Posterior cingulate gyrus (tissue), 11 donors: ENCODE results near the gene GLP1R.

ENCODE experiments used
- DNase-seq, 10 donors: peaks; one replicate each; pipeline versions ENCODE4 v3.0.0 to v3.0.0-alpha.2; 2020 to 2021; ENCODE audit warnings: mixed read lengths in 3 of 10
- intact Hi-C: fragments of 100-400 bp; cut with DNase I; formaldehyde crosslinking; loops from one replicate; pipeline ENCODE4 v1.15.1; 2023

The GLP1R gene

DNA sequence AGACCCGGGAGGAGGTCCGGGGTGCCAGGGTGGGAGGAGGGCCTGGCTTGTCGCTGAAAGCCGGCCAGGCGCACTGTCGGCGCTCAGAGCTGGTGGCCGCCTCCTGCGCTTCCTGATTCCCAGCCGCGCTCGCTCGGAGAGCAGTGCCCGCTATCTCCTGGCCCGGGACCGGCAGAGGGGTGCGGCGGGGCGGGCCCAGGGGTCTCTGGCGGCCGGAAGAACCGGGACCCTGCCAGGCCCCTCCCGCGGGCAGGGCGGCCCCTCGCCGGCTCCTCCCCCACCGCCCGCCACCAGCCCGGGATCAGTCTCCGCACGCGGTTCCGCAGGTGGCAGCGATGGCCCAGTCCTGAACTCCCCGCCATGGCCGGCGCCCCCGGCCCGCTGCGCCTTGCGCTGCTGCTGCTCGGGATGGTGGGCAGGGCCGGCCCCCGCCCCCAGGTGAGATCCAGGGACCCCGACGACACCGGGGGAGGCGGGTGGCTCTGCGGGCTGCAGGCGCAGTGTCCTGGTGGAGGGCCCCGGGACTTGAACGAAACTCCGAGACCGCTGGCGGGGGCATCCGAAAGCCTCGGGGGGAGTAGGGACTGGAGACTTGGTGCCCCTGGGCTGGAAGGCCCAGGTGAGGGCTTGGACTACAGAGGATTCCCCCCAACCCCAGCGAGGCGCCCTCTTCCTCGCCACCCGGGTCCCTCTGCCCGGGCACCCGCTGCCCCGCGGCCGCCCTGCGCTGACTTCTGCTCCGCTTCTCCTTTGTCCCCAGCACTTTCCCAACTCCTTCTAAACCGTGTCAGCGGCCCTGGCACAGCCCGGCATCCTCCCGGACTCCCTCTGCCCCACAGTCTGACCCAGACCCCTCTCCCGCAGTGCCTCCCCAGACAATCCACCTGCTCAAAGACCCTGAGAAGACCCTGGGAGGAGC lies at the start of gene GLP1R:
Gene GLP1R (plus strand): TSS at position 301 of the 919 bp plus-strand sequence. CDS start 60 bp downstream, at position 361.
- DNase-seq, result peak in 1 of 10 donors; percentile 74
- intact Hi-C loops, result no loop called here

DNA sequence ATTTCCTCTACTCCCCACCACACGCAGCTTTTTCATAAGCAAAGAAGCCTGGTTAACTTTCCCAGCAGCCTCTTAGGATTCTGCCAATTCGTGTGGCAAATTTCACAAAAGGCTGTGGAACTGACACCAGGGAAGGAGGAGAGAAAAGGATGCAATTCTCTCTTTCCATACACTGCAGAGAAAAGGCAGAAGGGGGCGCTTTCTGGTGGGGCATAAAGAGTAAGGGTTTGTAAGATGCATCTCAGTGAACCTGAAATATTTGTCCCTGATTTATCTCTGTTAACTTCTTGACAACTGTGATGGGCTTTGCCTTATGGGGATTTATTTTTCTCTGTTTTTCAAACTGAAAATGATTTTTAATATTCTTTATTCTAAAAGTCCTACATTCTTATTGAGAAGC lies 45.5 kb upstream of the GLP1R start:
- intact Hi-C loops, result no loop called here
- no peak for DNase-seq

DNA sequence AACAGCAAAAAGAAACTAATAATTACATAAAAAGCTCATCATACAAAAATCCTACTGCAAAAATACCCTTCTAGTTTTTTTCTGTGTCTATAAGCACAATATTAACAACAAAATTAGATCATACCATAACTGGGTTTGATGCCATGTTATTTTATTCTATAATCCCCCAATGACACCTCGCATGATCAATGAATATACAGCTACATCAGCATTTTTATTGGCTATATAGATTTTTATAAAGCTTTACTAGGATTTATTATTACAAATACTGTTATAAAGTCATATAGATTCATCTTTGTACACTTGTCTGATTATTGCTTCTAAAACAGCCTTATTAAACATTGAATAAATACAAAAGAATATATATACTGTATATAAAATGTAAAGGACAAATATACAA lies 45.1 kb upstream of the GLP1R start:
- no peak for DNase-seq
- intact Hi-C loops, result no loop called here

DNA sequence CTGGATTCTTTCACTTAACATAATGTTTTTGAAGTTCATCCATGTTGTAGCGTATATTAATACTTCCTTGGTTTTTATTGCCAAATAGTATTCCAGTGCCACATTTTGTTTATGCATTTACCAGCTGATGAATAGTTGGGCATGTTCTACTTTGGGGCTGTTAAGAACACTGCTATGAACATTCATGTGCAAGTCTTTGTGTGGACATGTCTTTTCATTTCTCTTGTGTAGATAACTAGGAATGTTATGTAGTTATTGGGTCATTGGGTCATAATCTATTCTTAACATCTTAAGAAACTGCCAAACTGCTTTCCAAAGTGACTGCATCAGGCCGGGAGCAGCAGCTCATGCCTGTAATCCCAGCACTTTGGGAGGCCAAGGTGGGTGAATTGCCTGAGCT lies 43.8 kb upstream of the GLP1R start:
- DNase-seq, result no peak
- intact Hi-C loops, result no loop called here

DNA sequence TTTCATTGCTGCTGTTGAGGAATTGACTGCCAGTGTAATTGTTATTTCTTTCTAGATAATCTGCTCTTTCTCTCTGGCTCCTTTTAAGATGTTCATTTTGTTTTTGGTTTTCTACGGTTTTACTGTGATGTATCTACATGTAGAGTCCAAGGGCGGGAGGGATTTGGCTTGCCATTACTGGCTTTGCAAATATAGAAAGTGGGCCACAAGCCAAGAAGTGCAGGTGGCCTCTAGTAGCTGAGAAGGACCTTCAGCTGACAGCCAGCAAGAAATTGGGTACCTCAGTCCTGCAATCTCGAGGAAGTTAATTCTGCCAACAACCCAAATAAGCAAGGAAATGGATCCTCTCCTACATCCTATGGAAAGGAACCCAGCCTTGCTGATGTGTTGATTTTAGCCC lies 42.8 kb upstream of the GLP1R start:
- DNase-seq, result no peak
- intact Hi-C loops, result no loop called here

DNA sequence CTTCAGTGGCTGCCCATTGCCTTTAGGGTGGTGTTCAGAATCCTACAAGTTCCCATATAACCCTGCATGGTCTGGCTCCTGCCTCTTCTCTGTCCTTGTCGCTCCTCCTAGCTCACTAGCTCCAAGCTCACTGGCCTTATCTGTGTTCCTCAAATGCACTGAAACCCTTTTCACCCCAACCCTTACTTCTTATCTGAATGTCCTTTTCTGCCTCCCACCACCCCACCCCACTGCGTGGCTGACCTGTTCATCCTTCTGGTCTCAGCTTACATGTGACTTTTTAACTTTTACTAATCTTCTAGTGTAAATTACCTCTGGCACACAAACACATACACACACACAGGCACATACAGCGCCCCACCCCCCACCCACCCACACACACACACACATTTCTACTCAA lies 41.0 kb upstream of the GLP1R start:
- no peak for DNase-seq
- intact Hi-C loops, result no loop called here

DNA sequence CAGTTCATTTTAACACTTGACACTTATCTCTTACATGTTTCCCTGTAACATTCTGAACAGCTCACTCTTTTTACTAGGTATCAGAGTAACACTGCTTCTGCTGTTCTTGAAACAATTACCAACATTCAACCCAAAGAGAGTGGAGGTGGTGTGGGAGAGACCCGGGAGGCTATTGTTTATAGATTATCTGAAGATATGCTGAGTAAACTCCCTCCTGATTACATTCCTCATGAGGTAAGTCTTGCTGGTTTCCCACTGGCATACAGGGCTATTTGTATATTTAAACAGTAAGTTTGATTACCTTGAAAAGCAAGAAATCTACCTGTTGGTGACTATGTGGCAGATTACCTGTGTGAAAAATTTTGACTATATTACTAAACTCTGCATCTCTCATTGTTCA lies 39.8 kb upstream of the GLP1R start:
- DNase-seq, result no peak
- intact Hi-C loops, result no loop called here

DNA sequence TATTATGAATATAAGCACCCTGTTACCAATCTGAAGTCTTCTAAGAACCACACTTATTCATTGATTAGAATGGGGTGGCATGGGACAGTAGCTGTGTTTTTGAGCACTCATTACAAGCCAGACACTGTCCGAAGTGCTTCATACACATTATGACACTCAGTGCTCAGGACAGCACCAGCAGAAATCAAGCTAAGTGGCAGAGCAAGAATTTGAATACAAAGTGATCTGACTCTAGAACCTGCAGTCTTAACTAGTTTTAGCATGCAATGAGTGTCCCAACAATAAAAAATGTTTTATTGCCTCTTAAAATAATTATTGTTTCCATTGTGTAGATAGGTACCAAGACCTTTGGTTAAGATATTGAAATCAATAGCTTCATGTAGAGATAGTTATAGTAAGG lies 39.1 kb upstream of the GLP1R start:
- intact Hi-C loops, result no loop called here
- no peak for DNase-seq

DNA sequence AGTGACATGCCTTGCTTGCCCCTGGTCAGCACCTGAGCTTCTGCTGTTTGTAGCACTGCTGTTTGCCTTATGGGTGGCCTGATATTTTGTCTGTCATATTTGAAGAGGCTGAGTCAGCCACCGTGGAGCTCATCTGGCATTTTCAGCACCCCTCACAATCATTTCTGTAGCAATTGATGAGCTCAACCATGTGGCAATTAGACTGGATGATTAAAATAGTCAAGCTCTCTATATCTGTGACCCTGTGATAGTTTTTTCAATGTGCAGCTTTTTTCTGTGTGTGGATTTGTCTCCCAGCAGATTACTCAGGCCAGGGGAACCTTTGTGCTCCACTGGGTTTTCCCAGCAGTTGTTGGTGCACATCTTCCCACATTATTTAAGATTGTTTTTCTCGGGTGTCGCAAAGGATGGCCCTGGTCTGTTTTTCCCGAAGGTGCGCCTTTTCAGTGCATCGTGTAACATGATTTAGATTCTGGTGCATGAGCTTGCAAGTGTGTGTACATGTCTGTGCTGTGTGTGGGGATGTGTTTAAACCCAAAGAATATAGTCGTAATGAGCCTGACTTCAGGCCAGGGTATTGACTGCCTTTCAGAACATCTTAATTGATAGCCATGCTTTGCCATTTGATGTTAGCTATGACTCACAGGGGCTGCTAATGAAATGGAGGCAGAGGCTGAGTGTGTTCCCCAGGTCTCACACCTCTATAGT lies 31.6 kb upstream of the GLP1R start:
- intact Hi-C loops, result no loop called here
- DNase-seq, result no peak

DNA sequence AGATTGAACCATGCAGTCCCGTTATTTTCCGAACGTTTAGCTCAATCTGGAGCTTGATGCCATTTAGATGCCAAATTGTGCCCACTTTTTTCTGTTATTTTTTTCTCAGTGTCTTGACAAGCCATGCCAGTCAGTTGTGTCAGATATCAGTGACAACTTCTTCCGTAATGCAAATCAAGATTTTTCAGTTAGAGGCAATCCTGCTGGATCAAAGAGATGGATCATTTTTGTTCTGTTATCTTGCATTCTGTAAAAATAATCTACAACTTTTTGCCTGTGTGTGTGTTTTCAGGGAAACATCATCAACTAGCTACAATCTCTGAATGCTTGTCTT lies 31.1 kb upstream of the GLP1R start:
- no peak for DNase-seq
- intact Hi-C loops, result no loop called here

DNA sequence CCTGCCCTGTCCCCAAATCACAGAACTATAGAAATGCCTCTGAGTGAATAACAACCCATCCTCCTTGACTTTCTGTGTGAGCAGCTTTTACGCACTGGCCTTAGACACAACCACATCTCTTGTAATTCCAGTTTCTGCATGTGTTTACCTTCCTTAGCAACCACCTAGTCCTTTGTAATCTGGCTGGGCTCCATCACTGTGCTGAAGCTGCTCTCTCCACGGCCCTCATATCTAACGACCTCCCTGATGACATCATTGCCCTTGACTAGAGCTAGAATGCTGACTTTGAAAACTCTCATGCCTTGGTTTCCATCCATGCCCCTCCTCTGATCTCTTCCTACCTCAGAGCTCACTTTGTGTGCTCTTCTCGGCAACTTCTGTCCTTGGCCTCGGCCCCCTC lies 30.5 kb upstream of the GLP1R start:
- no peak for DNase-seq
- intact Hi-C loops, result no loop called here

DNA sequence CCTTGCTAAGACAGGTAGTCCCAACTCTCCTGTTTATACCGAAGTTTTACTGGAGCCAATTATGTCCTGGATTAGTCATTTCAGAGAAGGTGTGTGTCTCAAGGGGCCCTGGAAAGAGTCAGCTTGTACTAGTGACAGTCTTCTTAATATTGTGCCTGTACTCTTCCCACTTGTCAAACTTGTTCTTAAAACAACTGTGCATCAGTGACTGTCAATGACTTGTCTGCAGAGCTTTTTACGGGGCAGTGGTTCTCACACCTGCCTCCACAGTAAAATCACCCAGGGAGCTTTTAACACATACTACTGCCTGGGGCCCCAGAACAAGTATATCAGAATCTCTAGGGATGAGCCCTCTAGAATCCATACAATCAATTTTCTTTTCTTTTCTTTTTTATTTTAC lies 28.4 kb upstream of the GLP1R start:
- intact Hi-C loops, result no loop called here
- no peak for DNase-seq

DNA sequence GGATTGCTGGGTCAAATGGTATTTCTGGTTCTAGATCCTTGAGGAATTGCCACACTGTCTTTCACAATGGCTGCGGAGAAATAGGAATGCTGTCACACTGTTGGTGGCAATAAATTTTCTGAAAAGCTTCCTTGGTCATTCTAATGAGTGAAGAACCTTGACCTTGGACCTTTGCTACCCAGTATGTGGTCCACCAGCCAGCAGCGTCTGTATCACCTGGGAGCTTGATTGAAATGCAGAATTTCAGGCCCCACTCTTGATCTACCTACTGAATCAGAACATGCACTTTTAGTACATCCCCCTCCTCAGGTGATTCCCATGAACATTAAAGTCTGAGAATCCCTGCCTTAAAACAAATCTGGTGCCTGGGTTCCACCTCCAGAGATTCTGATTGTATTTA lies 27.5 kb upstream of the GLP1R start:
- intact Hi-C loops, result no loop called here
- DNase-seq, result no peak

DNA sequence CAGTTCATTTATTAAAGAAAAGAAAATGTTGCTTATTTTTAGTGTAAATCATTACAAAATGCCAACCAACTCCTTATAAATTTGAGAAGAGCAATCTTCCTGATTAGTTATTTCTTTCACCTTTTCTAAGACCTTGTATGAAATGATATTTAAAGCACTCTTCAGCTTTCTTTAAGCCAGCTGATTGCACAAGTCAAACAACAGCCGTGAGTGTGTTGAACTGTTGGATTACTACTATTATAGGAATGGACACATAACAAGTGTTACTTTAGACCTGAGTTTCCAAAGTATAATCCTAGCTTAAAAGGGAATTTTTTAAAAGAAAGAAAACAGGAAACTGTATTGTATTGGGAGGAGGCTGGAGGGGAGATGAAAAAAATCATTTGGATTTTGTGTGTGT lies 26.8 kb upstream of the GLP1R start:
- intact Hi-C loops, result no loop called here
- DNase-seq, result no peak

DNA sequence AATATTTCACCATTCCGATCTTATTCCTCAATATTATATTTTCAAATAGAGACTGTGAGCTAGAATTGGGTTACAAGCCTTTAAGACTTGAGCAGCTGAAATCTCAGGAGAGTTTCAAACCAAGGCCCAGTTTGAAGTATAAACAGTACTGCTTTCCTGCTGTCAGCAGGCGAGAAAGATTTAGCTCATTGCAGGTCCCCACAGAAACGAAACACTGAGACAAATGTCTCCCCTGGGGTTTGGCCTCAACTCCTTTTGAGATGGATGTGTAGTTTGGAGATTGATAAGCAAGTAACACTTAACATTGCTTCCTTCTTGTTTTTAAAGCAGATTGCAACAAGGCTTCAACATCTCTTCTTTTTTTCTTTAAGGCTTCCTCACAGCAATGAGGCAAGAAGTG lies 22.4 kb upstream of the GLP1R start:
- intact Hi-C loops, result no loop called here
- no peak for DNase-seq

DNA sequence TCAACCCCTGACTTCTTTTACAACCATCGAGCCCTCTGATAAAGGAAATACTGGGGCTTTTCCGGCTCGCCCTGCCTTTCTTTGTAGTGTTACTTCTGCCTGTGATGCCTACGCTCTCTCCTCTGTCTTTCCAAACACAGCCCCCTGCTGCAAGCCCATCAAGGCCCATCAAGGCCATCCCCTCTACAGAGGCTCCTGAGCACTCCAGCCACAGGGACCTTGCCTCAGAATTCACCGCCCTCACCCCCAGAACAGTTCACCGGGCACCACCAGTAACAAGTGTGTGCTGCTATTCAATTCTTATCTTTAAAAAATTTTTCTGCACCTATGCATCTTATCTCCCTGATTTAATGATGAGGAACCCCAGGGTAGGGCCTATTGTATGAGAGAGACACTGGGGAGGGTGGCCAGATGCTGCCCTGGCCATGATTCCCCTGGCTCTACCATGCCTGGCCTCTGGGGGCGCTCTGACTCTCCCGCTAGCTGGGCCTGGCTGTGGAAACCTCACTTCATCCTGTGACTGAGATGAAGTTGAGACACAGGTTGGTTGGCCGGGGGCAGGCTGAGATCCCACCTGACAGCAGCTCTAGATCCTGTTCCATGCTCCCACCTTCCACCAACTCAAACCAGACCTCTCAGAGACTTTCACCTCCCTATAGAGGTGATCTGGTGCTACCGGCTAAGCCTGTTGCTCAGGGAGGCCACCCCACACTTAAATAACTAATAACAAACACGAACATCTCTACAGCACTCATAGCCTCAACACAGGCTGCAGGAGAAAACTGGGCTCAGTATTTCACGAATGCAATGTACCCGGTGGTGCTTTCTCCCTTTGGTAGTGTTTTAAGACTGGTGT lies 19.2 kb upstream of the GLP1R start:
- DNase-seq, result peak in 1 of 10 donors; percentile 17
- intact Hi-C loops, result no loop called here

DNA sequence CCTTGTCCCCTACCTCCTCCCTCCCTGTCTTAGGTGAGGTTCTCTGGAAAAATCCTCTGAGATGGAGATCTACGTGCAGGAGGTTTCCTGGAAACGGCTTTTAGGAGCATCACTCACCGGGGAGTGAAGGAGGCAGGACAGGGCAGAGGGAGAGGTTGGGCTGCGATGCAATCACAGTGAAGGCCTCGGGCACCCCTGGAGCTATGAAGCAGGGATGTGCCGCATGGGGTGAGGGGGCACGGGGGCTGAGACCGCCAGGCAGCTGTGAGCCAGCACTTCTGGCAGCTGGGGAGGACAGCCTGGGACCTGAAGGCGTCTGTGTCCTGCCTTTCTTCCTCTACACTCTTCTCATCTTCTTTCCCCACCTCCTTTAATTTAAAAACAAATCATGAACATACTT lies 12.9 kb upstream of the GLP1R start:
- intact Hi-C loops, result no loop called here
- DNase-seq, result peak in 1 of 10 donors; percentile 62

DNA sequence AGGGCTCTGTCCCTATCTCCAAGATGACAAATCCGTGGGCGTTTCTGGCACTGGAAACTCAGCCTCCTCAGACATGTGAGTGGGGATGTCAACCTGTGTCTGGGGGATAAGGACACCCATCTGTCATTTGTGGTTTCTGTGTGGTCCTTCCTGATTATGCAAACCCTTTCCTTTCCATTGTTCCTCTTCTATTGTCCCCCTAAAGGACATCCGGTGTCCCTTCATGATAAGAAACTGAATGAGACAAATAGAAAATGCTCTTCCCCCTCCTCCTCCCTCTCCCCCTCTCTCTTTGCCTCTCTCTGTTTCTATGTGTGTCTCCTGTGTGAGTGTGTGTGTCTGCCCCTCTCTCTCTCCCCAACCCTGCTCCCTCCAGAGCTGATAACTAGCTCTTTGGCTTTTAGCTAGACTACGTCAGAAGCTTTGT lies 11.5 kb upstream of the GLP1R start:
- intact Hi-C loops, result no loop called here
- DNase-seq, result no peak

DNA sequence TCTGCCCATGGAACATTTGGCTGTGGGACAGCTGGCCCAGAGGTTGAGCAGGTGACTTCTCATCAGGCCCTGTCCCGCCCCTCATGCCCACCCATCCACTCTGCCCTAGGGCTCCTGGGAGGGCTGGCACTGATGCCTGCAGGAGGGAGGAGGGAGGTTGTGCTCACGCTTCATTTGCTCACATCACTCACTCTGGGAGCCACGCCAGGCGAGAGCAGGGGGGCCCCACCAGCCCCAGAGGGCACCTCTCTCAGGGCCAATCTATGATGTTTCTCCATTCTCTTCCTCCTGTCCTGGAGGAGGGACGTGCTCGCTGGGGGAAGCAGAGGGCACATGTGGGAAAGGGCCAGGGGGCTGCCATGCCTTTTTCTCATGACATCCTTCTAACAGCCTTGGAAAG lies 10.9 kb upstream of the GLP1R start:
- intact Hi-C loops, result no loop called here
- DNase-seq, result no peak

DNA sequence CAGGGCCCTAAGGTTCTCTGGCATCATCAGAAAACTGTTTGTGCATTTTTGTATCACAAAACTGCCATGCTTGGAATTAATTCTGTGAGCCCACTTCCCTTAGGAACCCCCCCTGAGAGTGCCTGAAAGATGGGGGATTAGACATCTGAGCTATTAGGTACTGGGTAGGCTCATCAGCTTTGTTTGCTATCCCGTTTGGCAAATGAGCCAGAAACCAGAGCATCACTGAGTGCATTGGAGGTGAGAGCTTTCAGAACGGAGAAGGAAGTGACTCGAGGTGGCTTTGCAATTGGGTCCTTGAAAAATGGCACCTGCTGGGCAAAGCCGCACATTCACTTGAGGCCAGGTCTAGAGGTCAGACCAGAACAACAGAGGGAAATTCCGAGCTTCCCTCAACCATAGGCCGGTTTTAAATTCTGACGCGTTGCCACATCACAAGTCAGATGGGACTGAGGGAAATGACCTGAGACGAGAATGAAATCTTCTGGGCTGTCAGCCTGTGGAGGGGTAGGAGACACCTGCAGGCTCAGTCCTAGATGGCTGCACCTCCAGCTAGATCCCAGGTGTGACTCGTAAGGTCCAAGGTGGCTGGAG lies 8.4 kb upstream of the GLP1R start:
- DNase-seq, result no peak
- intact Hi-C loops, result no loop called here

DNA sequence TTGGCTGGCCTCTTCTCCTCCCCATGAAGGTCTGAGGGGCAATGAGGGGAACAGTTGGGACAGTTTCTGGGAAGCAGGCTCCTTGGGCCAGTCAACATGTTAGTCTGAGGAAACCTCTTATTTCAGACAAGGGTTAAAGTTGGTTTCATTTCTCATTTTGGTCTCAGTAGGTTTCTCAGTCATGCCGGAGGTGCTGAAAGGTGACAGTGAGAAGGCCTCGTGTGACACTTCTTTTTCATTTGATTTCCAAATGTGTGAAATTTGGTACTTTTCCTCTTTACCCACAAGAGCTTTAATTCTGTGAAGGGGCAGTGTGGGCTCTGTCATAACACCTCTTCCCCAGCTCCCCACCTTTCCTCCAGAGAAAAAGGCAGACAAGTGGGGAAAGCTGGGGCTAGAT lies 7.5 kb upstream of the GLP1R start:
- intact Hi-C loops, result no loop called here
- no peak for DNase-seq
